H9 (cell line): ENCODE data around the gene HECW1. TPM values are rescaled to one million over a fixed set of nuclear protein-coding genes. Genes with fewer than 3 reads are reported as not detected.
"Not testable (repeated sequence)": the region's sequence is repeated elsewhere in the genome, so short reads cannot be mapped to it uniquely, and the experiment has no call there.

Source experiments
- DNase-seq: peaks from one replicate; pipeline ENCODE4 v3.0.0-alpha.2; 2017
- H2AFZ ChIP-seq: one replicate; pipeline ENCODE4 v1.6.1; 2013; ENCODE audit warnings: mild to moderate bottlenecking, low read length, control low read depth, moderate library complexity
- H2AK5ac ChIP-seq: 2 replicates; pipeline ENCODE4 v1.6.1; 2013; ENCODE audit warnings: low read length, control low read depth, mixed read lengths; ENCODE audit not compliant: insufficient read length
- H2BK120ac ChIP-seq: one replicate; pipeline ENCODE4 v1.6.1; 2013; ENCODE audit warnings: low read depth, mild to moderate bottlenecking, low read length, control low read depth, inconsistent platforms; ENCODE audit not compliant: poor library complexity, severe bottlenecking
- H2BK12ac ChIP-seq: 2 replicates; pipeline ENCODE4 v1.6.1; 2013; ENCODE audit warnings: low read length, control low read depth, mixed read lengths, low read depth; ENCODE audit not compliant: insufficient read length
- H2BK15ac ChIP-seq: 2 replicates; pipeline ENCODE4 v1.6.1; 2013; ENCODE audit warnings: low read depth, low read length, control low read depth
- H2BK20ac ChIP-seq: one replicate; pipeline ENCODE4 v1.6.1; 2013; ENCODE audit warnings: low read depth, mild to moderate bottlenecking, low read length, control low read depth, inconsistent platforms; ENCODE audit not compliant: poor library complexity, severe bottlenecking
- H2BK5ac ChIP-seq: 2 replicates; pipeline ENCODE4 v1.6.1; 2013; ENCODE audit warnings: low read length, control low read depth, mixed read lengths; ENCODE audit not compliant: insufficient read length
- H3K14ac ChIP-seq: 2 replicates; pipeline ENCODE4 v1.6.1; 2013; ENCODE audit warnings: low read length, control low read depth; ENCODE audit not compliant: insufficient read depth
- H3K18ac ChIP-seq: 2 replicates; pipeline ENCODE4 v1.6.1; 2013; ENCODE audit warnings: low read depth, mild to moderate bottlenecking, mixed read lengths, low read length, control low read depth; ENCODE audit not compliant: insufficient read length
- H3K23ac ChIP-seq: 2 replicates; pipeline ENCODE4 v1.6.1; 2013; ENCODE audit warnings: low read length, control low read depth, mixed read lengths, low read depth; ENCODE audit not compliant: insufficient read length
- H3K23me2 ChIP-seq: 2 replicates; pipeline ENCODE4 v1.6.1; 2013; ENCODE audit warnings: low read depth, mild to moderate bottlenecking, mixed read lengths, low read length, control low read depth; ENCODE audit not compliant: insufficient read length, poor library complexity, severe bottlenecking
- H3K27ac ChIP-seq: 2 replicates; pipeline ENCODE4 v1.5.1; 2013; ENCODE audit warnings: low read length, control low read depth, mixed read lengths, low read depth; ENCODE audit not compliant: insufficient read length
- H3K27me3 ChIP-seq: 2 replicates; pipeline ENCODE4 v1.6.1; 2013; ENCODE audit warnings: low read length, control low read depth, inconsistent platforms; ENCODE audit not compliant: insufficient read depth
- H3K4ac ChIP-seq: 2 replicates; pipeline ENCODE4 v1.6.1; 2013; ENCODE audit warnings: low read depth, mild to moderate bottlenecking, control low read depth, inconsistent platforms, low read length, moderate library complexity
- H3K4me1 ChIP-seq: 2 replicates; pipeline ENCODE4 v1.6.1; 2013; ENCODE audit warnings: low read length, control low read depth, inconsistent platforms; ENCODE audit not compliant: insufficient read depth
- H3K4me2 ChIP-seq: 2 replicates; pipeline ENCODE4 v1.6.1; 2013; ENCODE audit warnings: low read length, control low read depth, mixed read lengths; ENCODE audit not compliant: insufficient read length, insufficient read depth
- H3K56ac ChIP-seq: 2 replicates; pipeline ENCODE4 v1.6.1; 2013; ENCODE audit warnings: low read depth, mild to moderate bottlenecking, mixed read lengths, low read length, control low read depth; ENCODE audit not compliant: insufficient read length
- H3K79me1 ChIP-seq: 2 replicates; pipeline ENCODE4 v1.6.1; 2013; ENCODE audit warnings: low read depth, mild to moderate bottlenecking, moderate library complexity, low read length, control low read depth, inconsistent platforms; ENCODE audit not compliant: insufficient read depth, poor library complexity, severe bottlenecking
- H3K79me2 ChIP-seq: 2 replicates; pipeline ENCODE4 v1.6.1; 2013; ENCODE audit warnings: low read length, control low read depth, inconsistent platforms; ENCODE audit not compliant: insufficient read depth
- H3K9ac ChIP-seq: 2 replicates; pipeline ENCODE4 v1.6.1; 2013; ENCODE audit warnings: low read length, control low read depth, mixed read lengths; ENCODE audit not compliant: insufficient read length; ENCODE audit errors: extremely low read depth
- H3K9me3 ChIP-seq: one replicate; pipeline ENCODE4 v1.6.1; 2013; ENCODE audit warnings: low read depth, low read length, inconsistent platforms; ENCODE audit not compliant: control insufficient read depth
- H3T11ph ChIP-seq: one replicate; pipeline ENCODE4 v1.6.1; 2013; ENCODE audit warnings: mild to moderate bottlenecking, low read length, control low read depth, inconsistent platforms
- H4K20me1 ChIP-seq: one replicate; pipeline ENCODE4 v1.6.1; 2013; ENCODE audit not compliant: control insufficient read depth, insufficient read length, insufficient read depth
- H4K5ac ChIP-seq: 2 replicates; pipeline ENCODE4 v1.6.1; 2013; ENCODE audit warnings: low read depth, mild to moderate bottlenecking, mixed read lengths, low read length, control low read depth; ENCODE audit not compliant: insufficient read length
- H4K8ac ChIP-seq: replicated peaks from 2 replicates; pipeline ENCODE4 v1.6.1; 2013; ENCODE audit warnings: low read length, control low read depth, mixed read lengths, low read depth; ENCODE audit not compliant: insufficient read length
- H4K91ac ChIP-seq: 2 replicates; pipeline ENCODE4 v1.6.1; 2013; ENCODE audit warnings: low read depth, mild to moderate bottlenecking, moderate library complexity, mixed read lengths, low read length, control low read depth; ENCODE audit not compliant: insufficient read length
- H3K27ac Mint-ChIP-seq, 3 experiments: 2 replicates in 2 of 3; 3 replicates in 1 of 3; pipeline ENCODE4 v1.8.0; 2020 to 2021; ENCODE audit warnings: mixed read lengths in 3 of 3, mild to moderate bottlenecking in 1 of 3, moderate library complexity in 1 of 3
- H3K27me3 Mint-ChIP-seq: 2 replicates; pipeline ENCODE4 v1.8.0; 2021; ENCODE audit warnings: low read depth, mild to moderate bottlenecking, moderate library complexity, mixed read lengths
- H3K36me3 Mint-ChIP-seq, 3 experiments: 2 replicates in 2 of 3; 3 replicates in 1 of 3; pipeline ENCODE4 v1.8.0; 2020 to 2021; ENCODE audit warnings: low read depth in 3 of 3, mixed read lengths in 3 of 3; ENCODE audit not compliant: insufficient read depth in 1 of 3
- H3K4me1 Mint-ChIP-seq, 2 experiments: 2 replicates each; pipeline ENCODE4 v1.8.0; 2020; ENCODE audit warnings: mixed read lengths in 2 of 2
- H3K4me3 Mint-ChIP-seq, 2 experiments: 2 replicates in 1 of 2; 3 replicates in 1 of 2; pipeline ENCODE4 v1.8.0; 2020 to 2021; ENCODE audit warnings: mild to moderate bottlenecking in 2 of 2, mixed read lengths in 2 of 2, moderate library complexity in 1 of 2
- H3K9me3 Mint-ChIP-seq, 2 experiments: 2 replicates in 1 of 2; 3 replicates in 1 of 2; pipeline ENCODE4 v1.8.0; 2020; ENCODE audit warnings: mild to moderate bottlenecking in 2 of 2, mixed read lengths in 2 of 2, moderate library complexity in 1 of 2
- CTCF ChIP-seq: fragments of 200-600 bp; sonication (generic); conservative IDR thresholded peaks from 3 replicates; pipeline ENCODE4 v1.8.0; 2021; ENCODE audit warnings: antibody characterized with exemption, mild to moderate bottlenecking
- WGBS: extraction: QIAGEN DNeasy Blood & Tissue Kit; methylation state at CpG from one replicate; pipeline ENCODE4 v1.1.7; 2013; ENCODE audit warnings: missing lambda C conversion rate, low lambda C conversion rate, mixed read lengths; ENCODE audit not compliant: insufficient read length; ENCODE audit errors: extremely low coverage; 5-methylcytosine and 5-hydroxymethylcytosine counted together
- total RNA-seq: library from RNA; stranded (reverse); gene quantifications from 2 replicates; pipeline ENCODE4 v1.2.1, GENCODE V29; 2021

Gene HECW1
- total RNA-seq, 1 experiment from 2014 or later = 5.0 TPM

- Histone ChIP-seq H3K79me1 (no peaks in the 10 kb centered on the region), H2BK20ac (no peak overlapping the region), H4K20me1 (no peaks in the 10 kb centered on the region), H3K56ac (no peak overlapping the region), H2BK15ac (no peak overlapping the region), H3K14ac (no peak overlapping the region), H3K9ac (no peak overlapping the region), H2BK12ac (no peak overlapping the region), H3K79me2 (no peaks in the 10 kb centered on the region), H3T11ph (no peak overlapping the region), H2AK5ac (no peak overlapping the region), H3K23ac (no peak overlapping the region), H3K4ac (no peak overlapping the region), H2BK120ac (no peak overlapping the region), H3K27me3 (no peaks in the 10 kb centered on the region), H3K4me1 (peaks cover 4% of the 10 kb centered on the region; the same call in 1 of the 2 replicates), H3K18ac (no peak overlapping the region), H3K23me2 (no peaks in the 10 kb centered on the region), H2BK5ac (no peak overlapping the region), H4K91ac (no peak overlapping the region), H3K9me3 (no peaks in the 10 kb centered on the region), H4K8ac (no peak overlapping the region), H4K5ac (no peak overlapping the region), H2AFZ (no peak overlapping the region), H3K4me2 (no peak overlapping the region), H3K27ac (no peak overlapping the region)
- no peaks in the 10 kb centered on the region for H3K27me3 Mint-ChIP-seq
- peaks cover 3 to 5% of the 10 kb centered on the region in 2 experiments for H3K4me1 Mint-ChIP-seq
- no peak overlapping the region for H3K4me3 Mint-ChIP-seq
- no peak for DNase-seq
- no peaks in the 10 kb centered on the region for H3K36me3 Mint-ChIP-seq
- TF ChIP-seq CTCF = no peak
- H3K27ac Mint-ChIP-seq = 0 out of 7 replicates have a peak overlapping the region, but pooled peaks of 1 of the 3 experiments have one; percentile 59
- WGBS = no CpG with 5 or more reads among the region's 1 CpG
- H3K9me3 Mint-ChIP-seq = no peaks in the 10 kb centered on the region
These were observed 460.1 kb downstream of the HECW1 start for GRCh38 chr7:43572516-43573049.

- H2BK12ac ChIP-seq, H2BK120ac ChIP-seq, H3T11ph ChIP-seq, H3K79me2 ChIP-seq, H3K27ac ChIP-seq, H3K4me1 ChIP-seq, H3K4me3 Mint-ChIP-seq, H3K79me1 ChIP-seq, H2BK20ac ChIP-seq, H2AK5ac ChIP-seq, H3K23ac ChIP-seq, H4K20me1 ChIP-seq, H3K4me1 Mint-ChIP-seq, H4K91ac ChIP-seq, H4K5ac ChIP-seq, H3K56ac ChIP-seq, H3K27ac Mint-ChIP-seq, H3K4ac ChIP-seq, H3K36me3 Mint-ChIP-seq, H4K8ac ChIP-seq, H3K27me3 ChIP-seq, H3K9me3 ChIP-seq, H3K9ac ChIP-seq, H3K14ac ChIP-seq, H2BK15ac ChIP-seq, H3K9me3 Mint-ChIP-seq, H3K23me2 ChIP-seq, DNase-seq, H3K27me3 Mint-ChIP-seq, H3K4me2 ChIP-seq, H2AFZ ChIP-seq, H2BK5ac ChIP-seq, H3K18ac ChIP-seq: not testable (repeated sequence)
- WGBS = 100% methylated on average over 1 of the region's 2 CpGs
These were observed 461.4 kb downstream of the HECW1 start for GRCh38 chr7:43573832-43574231.
